Activated CD4-positive, alpha-beta T cell treated with anti-CD3 and anti-CD28 coated beads, Interleukin-2, amount 50 U/mL, for 48 hours (primary cell): Measurements from ENCODE around the gene MKRN1.
A peak's percentile ranks its signal among the peaks of the same experiment; 100 is the strongest.
"Not testable (repeated sequence)": the region's sequence is repeated elsewhere in the genome, so short reads cannot be mapped to it uniquely, and the experiment has no call there.

Experiments
- DNase-seq, 2 experiments: peaks; one replicate each; pipeline ENCODE4 v3.0.0-alpha.2; 2020

MKRN1 gene, protein sequence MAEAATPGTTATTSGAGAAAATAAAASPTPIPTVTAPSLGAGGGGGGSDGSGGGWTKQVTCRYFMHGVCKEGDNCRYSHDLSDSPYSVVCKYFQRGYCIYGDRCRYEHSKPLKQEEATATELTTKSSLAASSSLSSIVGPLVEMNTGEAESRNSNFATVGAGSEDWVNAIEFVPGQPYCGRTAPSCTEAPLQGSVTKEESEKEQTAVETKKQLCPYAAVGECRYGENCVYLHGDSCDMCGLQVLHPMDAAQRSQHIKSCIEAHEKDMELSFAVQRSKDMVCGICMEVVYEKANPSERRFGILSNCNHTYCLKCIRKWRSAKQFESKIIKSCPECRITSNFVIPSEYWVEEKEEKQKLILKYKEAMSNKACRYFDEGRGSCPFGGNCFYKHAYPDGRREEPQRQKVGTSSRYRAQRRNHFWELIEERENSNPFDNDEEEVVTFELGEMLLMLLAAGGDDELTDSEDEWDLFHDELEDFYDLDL

GRCh38 chr7:140479062-140479738, at the start of gene MKRN1:
Gene MKRN1, minus strand, starts transcription at chr7:140479505. Its CDS starts 161 bp downstream, at chr7:140479344.
- DNase-seq: peak; percentile 94 to 96

- DNase-seq: no peak
Measured at GRCh38 chr7:140526787-140527664, 47.7 kb upstream of the MKRN1 start.

- no peak for DNase-seq
Measured at GRCh38 chr7:140526214-140526613, 46.9 kb upstream of the MKRN1 start.

GRCh38 chr7:140525743-140526142, 46.4 kb upstream of the MKRN1 start:
- no peak for DNase-seq

DNA sequence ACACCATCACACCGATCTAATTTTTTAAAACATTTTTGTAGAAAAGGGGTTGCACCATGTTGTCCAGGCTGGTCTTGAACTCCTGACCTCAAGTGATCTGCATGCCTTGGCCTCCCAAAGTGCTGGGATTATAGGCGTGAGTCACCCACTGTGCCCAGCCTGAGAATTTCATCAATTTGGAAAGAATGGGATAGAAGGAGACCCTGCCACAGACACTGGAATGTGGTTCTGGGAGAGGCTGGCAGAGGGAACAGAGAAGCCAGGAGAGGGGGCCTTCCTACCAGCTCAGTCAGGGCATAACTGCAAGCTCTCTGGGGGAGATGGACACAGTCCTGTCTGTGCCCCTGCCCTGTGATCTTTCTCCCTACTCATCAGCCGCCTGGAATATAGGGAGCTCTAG, 42.1 kb upstream of the MKRN1 start:
- DNase-seq: no peak

DNA sequence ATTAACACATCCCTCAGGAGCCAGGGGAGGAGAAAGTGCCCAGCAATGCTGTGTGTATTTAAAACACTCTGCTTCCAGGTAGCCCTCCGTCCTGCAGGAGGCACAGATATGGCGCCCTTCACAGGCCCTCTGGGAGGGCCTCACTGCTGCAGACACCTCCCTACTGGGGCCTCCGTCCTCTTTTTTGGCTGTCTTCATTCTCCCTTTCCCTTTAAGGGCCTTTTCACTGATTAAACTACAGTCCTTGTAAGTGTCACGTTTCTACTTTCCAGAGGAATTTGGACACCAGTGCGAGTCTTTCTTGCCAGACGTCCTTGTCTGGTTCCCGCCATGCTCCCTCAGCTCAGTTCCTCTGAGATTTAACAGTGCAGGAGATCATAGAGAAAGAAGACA, 39.7 kb upstream of the MKRN1 start:
- DNase-seq: no peak

DNA sequence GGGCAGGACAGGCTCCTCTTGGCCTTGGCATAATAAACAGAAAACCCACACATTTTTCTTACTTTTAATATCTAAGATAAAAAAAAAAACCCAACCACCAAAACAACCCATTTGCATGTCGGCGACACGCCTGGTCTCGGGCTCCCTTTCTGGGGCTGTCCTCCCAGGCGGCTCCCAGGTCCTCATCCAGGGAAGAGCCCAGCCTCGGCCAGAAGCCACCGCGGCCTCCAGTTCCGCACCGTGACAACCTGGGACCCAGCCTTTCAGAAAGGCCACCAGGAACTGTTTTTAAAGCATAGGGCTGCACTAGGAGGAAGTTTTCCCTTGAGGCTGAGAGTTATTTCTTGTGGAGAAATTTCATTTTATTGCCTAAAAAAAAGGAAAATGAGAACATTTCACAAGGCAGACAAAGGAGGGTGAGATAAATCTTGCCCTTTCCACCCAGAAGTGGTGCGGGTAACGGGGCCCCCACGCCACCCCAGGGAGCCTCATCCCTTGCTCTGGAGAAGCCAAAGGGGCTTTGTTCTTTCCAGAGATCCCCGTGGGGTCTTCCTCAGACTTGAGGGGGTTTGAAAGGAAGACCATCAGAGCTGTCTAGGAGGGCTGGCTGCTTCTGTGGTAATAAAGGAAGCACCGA, 39.2 kb upstream of the MKRN1 start:
- DNase-seq: no peak

- peak; percentile 81 to 84 for DNase-seq
Measured at GRCh38 chr7:140517546-140518369, 38.5 kb upstream of the MKRN1 start.

GRCh38 chr7:140512317-140513000, 33.2 kb upstream of the MKRN1 start:
- DNase-seq: no peak

DNA sequence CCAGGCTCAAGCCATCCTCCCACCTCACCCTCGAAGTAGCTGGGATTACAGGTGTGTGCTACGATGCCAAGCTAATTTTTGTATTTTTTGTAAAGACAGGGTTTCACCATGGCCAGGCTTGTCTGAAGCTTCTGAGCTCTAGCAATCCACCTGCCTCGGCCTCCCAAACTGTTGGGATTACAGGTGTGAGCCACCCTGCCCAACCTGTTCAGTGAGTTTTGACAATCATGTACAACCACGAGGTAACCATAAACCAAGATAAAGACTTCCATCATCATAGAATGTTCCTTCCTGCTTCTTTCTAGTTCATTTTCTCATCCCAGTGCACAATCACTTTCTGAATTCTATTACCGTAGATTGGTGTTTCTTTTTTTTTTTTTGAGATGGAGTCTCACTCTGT, 30.5 kb upstream of the MKRN1 start:
- no peak for DNase-seq

DNA sequence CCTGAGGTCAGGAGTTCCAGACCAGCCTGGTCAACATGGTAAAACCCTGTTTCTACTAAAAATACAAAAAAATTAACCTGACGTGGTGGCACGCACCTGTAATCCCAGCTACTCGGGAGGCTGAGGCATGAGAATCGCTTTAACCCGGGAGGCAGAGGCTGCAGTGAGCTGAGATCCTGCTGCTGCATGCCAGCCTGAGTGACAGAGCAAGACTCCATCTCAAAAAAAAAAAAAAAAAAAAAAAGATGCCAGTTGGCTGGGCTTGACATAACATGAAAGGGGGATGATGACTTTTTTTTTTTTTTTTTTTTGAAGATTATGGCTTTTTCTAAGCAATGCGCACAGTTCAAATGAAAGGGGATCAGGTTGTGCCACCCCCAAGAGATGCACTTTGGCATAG, 28.3 kb upstream of the MKRN1 start:
- DNase-seq: not testable (repeated sequence)

GRCh38 chr7:140506788-140507464, 27.6 kb upstream of the MKRN1 start:
- DNase-seq: no peak

GRCh38 chr7:140501966-140502365, 22.7 kb upstream of the MKRN1 start:
- no peak for DNase-seq

DNA sequence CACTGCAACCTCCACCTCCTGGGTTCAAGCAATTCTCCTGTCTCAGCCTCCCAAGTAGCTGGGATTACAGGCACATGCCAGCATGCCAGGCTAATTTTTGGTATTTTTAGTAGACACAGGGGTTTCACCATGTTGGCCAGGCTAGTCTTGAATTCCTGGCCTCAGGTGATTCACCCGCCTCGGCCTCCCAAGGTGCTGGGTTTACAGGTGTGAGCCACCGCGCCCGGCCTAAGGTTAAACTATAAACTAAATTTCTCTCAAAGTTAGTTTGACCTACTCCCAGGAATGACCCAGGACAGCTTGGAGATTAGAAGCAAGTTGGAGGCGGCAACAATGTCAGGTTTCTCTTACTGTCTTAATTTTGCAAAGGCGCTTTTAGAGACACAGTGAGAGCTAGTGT, 18.5 kb upstream of the MKRN1 start:
- DNase-seq: not testable (repeated sequence)

DNA sequence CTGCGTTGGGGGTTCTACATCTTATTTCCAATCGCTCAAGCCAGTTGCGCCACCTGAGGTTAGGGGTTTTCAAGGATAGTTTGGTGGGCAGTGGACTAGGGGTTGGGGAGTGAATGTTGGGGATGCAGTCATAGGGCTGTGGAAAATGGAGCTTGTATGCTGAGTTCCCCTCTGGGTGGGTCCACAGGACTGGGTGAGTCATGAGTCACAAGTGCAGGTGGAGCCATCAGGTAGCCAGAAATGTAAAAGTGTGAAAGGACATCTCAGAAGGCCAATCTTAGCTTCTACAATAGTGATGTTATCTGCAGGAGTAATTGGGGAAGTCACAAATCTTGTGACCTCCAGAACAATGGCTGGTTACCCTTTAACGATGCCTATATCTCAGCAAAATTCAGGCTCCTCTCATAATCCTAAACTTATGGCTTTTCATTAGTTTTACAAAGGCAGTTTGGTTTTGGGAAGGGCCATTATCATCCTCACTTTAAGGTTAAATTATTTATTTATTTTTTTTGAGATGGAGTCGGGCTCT, 18.0 kb upstream of the MKRN1 start:
- no peak for DNase-seq

GRCh38 chr7:140495514-140496097, 16.3 kb upstream of the MKRN1 start:
- DNase-seq: no peak

GRCh38 chr7:140494867-140495266, 15.6 kb upstream of the MKRN1 start:
- DNase-seq: no peak

DNA sequence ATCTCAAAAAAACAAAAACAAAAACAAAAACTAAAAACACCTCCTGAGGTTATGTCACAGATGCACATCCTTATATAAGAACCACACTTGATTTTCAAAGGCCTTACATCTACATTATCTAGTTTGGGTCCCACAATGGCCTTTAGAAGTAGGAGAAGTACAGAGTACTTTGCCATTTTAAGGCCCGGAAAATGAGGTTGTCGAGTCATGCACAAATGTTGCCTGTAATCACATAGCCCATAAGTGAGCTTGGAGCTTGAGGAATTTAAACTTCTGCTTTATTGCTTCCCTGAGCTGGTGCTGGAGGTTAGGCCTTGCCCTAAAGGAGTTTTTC, 9.7 kb upstream of the MKRN1 start:
- no peak for DNase-seq

GRCh38 chr7:140485500-140486265, 6.4 kb upstream of the MKRN1 start:
- DNase-seq: no peak
